Parathyroid adenoma (tissue), 2 donors: ENCODE results near the gene UNC5A.

Experiments
- H2AFZ ChIP-seq: fragments of 300-600 bp; sonication (generic); one replicate; pipeline ENCODE4 v1.7.0; 2017; ENCODE audit warnings: antibody characterized with exemption, mild to moderate bottlenecking
- H3K27ac ChIP-seq: fragments of 300-600 bp; sonication (generic); one replicate; pipeline ENCODE4 v1.7.0; 2017
- H3K27me3 ChIP-seq: fragments of 300-600 bp; sonication (generic); one replicate; pipeline ENCODE4 v1.7.0; 2017; ENCODE audit warnings: low read length; ENCODE audit not compliant: control insufficient read depth, insufficient read depth
- H3K36me3 ChIP-seq: fragments of 300-600 bp; sonication (generic); one replicate; pipeline ENCODE4 v1.7.0; 2017; ENCODE audit warnings: low read length; ENCODE audit not compliant: control insufficient read depth, insufficient read depth
- H3K4me1 ChIP-seq: fragments of 300-600 bp; sonication (generic); one replicate; pipeline ENCODE4 v1.7.0; 2017; ENCODE audit warnings: control low read depth
- H3K4me2 ChIP-seq: fragments of 300-600 bp; sonication (generic); one replicate; pipeline ENCODE4 v1.7.0; 2017; ENCODE audit warnings: low read length
- H3K4me3 ChIP-seq: fragments of 300-600 bp; sonication (generic); one replicate; pipeline ENCODE4 v1.7.0; 2017; ENCODE audit warnings: low read depth, low read length
- H3K79me2 ChIP-seq: fragments of 300-600 bp; sonication (generic); one replicate; pipeline ENCODE4 v1.7.0; 2017; ENCODE audit warnings: control low read depth
- H3K9ac ChIP-seq: fragments of 300-600 bp; sonication (generic); one replicate; pipeline ENCODE4 v1.7.0; 2017; ENCODE audit warnings: mild to moderate bottlenecking
- H3K9me3 ChIP-seq: fragments of 300-600 bp; sonication (generic); one replicate; pipeline ENCODE4 v1.7.0; 2017; ENCODE audit warnings: low read length; ENCODE audit not compliant: control insufficient read depth
- TF ChIP-seq, protein P1 (sequence below): fragments of 300-600 bp; sonication (generic); IDR thresholded peaks from one replicate; pipeline ENCODE4 v1.7.0; 2017; ENCODE audit warnings: antibody characterized with exemption, mild to moderate bottlenecking
- donor health status: primary hyperparathyroidism.

The UNC5A gene

DNA sequence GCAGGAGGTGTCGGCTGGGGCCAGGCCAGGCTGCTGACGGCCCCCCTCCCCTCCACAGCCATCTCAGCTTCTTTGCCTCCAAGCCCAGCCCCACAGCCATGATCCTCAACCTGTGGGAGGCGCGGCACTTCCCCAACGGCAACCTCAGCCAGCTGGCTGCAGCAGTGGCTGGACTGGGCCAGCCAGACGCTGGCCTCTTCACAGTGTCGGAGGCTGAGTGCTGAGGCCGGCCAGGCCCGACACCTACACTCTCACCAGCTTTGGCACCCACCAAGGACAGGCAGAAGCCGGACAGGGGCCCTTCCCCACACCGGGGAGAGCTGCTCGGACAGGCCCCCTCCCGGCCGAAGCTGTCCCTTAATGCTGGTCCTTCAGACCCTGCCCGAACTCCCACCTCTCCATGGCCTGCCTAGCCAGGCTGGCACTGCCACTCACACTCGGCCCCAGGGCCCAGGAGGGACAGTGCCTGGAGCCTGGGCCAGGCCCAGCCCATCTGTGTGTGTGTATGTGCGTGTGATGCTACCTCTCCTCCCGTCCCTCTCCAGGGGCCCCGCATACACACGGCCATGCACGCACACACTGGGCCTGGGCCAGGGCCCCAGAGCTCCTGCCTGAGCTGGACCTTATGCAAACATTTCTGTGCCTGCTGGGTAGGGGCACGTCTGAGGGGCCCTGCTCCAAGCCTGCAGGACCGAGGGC is 69.5 kb downstream of the UNC5A start:
- no peaks in the 10 kb centered on the region for H3K4me1 ChIP-seq
- no peaks in the 10 kb centered on the region for H3K9me3 ChIP-seq
- no peak overlapping the region for H3K4me2 ChIP-seq
- TF ChIP-seq, protein P1, sequence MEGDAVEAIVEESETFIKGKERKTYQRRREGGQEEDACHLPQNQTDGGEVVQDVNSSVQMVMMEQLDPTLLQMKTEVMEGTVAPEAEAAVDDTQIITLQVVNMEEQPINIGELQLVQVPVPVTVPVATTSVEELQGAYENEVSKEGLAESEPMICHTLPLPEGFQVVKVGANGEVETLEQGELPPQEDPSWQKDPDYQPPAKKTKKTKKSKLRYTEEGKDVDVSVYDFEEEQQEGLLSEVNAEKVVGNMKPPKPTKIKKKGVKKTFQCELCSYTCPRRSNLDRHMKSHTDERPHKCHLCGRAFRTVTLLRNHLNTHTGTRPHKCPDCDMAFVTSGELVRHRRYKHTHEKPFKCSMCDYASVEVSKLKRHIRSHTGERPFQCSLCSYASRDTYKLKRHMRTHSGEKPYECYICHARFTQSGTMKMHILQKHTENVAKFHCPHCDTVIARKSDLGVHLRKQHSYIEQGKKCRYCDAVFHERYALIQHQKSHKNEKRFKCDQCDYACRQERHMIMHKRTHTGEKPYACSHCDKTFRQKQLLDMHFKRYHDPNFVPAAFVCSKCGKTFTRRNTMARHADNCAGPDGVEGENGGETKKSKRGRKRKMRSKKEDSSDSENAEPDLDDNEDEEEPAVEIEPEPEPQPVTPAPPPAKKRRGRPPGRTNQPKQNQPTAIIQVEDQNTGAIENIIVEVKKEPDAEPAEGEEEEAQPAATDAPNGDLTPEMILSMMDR = no peak
- H3K27me3 ChIP-seq = no peaks in the 10 kb centered on the region
- H3K79me2 ChIP-seq = no peaks in the 10 kb centered on the region
- H3K27ac ChIP-seq = no peak overlapping the region
- no peak overlapping the region for H3K4me3 ChIP-seq
- H3K9ac ChIP-seq = no peak overlapping the region
- H2AFZ ChIP-seq = no peak overlapping the region
- no peaks in the 10 kb centered on the region for H3K36me3 ChIP-seq

DNA sequence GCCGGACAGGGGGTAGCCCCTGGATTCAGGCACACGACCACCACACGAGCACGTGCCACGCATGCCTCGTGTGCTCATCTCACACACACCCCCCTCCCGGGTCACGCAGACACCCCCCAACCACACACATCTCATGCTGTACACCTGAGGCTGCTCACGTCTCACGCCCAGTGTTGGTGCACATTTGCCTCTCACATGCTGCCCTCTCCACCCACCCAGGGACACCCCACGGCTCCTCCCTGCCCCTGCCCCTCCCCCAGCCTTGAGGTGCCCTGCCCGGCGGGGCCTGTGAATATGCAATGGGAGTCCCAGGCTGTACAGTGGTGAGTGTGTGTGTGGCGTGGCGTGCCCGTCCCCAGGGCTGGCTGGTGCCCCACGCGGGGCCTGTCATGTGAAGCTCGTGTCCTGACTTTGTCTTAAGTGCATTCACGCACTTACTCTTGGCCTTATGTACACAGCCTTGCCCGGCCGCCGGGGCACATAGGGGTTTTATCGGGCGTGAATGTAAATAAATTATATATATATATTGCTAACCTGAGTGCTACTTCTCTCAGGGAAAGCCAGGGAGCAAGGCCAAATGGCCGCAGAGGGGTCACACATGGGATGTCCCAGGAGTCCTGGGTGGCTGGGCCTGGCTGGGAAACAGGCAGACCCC is 70.1 kb downstream of the UNC5A start:
- no peak overlapping the region for H3K9ac ChIP-seq
- TF ChIP-seq, protein P1 = no peak
- H3K4me3 ChIP-seq = no peak overlapping the region
- H3K27ac ChIP-seq = no peak overlapping the region
- no peaks in the 10 kb centered on the region for H3K9me3 ChIP-seq
- no peaks in the 10 kb centered on the region for H3K36me3 ChIP-seq
- H3K4me2 ChIP-seq = no peak overlapping the region
- H3K79me2 ChIP-seq = no peaks in the 10 kb centered on the region
- no peaks in the 10 kb centered on the region for H3K4me1 ChIP-seq
- no peak overlapping the region for H2AFZ ChIP-seq
- H3K27me3 ChIP-seq = no peaks in the 10 kb centered on the region

DNA sequence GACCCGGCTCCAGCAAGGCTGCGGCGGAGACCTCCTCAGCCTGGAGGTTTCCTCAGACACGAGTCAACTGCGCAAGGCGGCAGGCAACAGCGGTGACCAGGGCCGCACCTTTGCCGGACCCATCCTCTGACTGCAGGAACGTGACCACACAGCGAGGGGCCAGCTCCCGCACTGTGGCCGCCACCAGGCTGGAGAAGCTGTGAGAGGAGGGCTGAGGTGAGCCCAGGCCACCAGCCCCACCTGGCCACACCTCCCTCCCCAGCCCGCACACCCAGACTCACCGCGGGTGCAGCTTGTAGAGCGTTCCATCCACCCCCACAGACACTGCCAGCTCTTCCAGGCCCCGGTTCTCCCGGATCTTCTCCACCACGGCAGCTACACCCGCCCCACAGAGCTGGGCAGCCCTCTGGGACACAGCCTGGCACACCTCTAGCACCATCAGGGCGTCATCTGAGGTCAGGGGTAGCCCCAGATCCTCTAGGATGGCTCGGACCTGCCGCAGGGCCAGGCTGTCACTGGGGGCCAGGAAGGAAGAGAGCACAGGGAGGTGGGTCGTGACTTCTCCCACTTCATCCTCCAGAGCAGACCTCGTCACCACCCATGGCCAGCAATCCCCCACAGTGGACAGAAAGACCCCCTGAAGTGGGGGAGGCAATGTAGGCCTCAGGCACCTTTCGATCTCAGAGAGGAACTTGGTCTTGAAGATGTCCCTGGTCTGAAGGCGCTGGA is 70.8 kb downstream of the UNC5A start:
- no peak overlapping the region for H3K9ac ChIP-seq
- H3K27me3 ChIP-seq = no peaks in the 10 kb centered on the region
- TF ChIP-seq, protein P1 = no peak
- H3K4me1 ChIP-seq = no peaks in the 10 kb centered on the region
- H3K9me3 ChIP-seq = no peaks in the 10 kb centered on the region
- H3K4me2 ChIP-seq = no peak overlapping the region
- H3K4me3 ChIP-seq = no peak overlapping the region
- H3K79me2 ChIP-seq = no peaks in the 10 kb centered on the region
- H3K36me3 ChIP-seq = no peaks in the 10 kb centered on the region
- H2AFZ ChIP-seq = no peak overlapping the region
- H3K27ac ChIP-seq = no peak overlapping the region

DNA sequence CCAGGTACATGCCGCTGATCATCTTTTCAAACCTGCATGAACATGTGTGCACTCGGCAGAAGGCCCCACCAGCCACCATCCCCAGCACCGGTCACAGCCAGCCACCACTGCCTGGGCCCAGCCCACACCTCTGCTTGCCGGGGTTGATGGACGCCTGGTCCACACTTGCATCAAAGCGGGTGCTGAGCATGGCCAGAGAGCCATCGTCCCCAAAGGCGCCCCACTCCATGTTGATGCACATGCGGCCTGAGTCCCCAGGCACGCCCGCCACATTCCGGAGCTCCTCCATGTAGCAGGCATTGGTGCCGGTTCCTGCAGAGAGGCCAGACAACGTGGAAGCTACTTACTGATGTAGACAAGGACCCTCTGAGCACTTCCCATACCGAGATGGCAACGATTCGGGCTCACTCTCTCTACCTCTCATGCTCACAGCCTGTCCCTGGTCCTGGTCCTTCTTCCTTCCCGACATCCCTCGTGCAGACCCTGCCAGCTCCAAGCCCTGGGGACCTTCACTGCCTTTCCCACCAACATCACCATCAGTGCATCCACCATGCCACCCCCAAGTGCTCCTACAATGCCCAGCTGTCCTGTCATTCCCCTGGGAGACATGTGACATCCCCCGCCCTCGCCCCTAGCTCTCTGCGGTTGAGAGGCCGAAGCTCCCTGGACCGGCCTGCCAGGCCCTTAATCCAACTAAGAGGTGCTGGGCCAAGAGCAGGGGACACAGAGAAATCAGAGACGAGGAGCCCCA is 71.6 kb downstream of the UNC5A start:
- H3K4me1 ChIP-seq = no peaks in the 10 kb centered on the region
- H3K9me3 ChIP-seq = no peaks in the 10 kb centered on the region
- H3K79me2 ChIP-seq = no peaks in the 10 kb centered on the region
- TF ChIP-seq, protein P1 = no peak
- H3K36me3 ChIP-seq = no peaks in the 10 kb centered on the region
- no peak overlapping the region for H3K4me3 ChIP-seq
- no peak overlapping the region for H2AFZ ChIP-seq
- H3K4me2 ChIP-seq = no peak overlapping the region
- H3K27ac ChIP-seq = no peak overlapping the region
- no peaks in the 10 kb centered on the region for H3K27me3 ChIP-seq
- no peak overlapping the region for H3K9ac ChIP-seq
